Vagina (tissue), 2 donors: ENCODE results near the gene THRAP3. TPM values are rescaled to one million over a fixed set of nuclear protein-coding genes. Genes with fewer than 3 reads are reported as not detected.

Source experiments
- DNase-seq, 2 donors: peaks; one replicate each; pipeline ENCODE4 v3.0.0-alpha.2; 2017; ENCODE audit errors: extremely low spot score in 2 of 2
- H3K27ac ChIP-seq: fragments of 200-600 bp; sonication (generic); one replicate; pipeline ENCODE4 v1.5.1; 2019
- H3K27me3 ChIP-seq: fragments of 200-600 bp; sonication (generic); one replicate; pipeline ENCODE4 v1.5.1; 2019
- H3K36me3 ChIP-seq, 2 donors: fragments of 200-600 bp; sonication (generic); one replicate each; pipeline ENCODE4 v1.5.1; 2017 to 2019
- H3K4me1 ChIP-seq: fragments of 200-600 bp; sonication (generic); one replicate; pipeline ENCODE4 v1.5.1; 2019
- H3K4me3 ChIP-seq, 2 donors: fragments of 200-600 bp; sonication (generic); 1 replicate in 1 of 2; 2 replicates in 1 of 2; pipeline ENCODE4 v1.5.1; 2016 to 2019
- H3K9me3 ChIP-seq: fragments of 200-600 bp; sonication (generic); one replicate; pipeline ENCODE4 v1.5.1; 2019
- POLR2A ChIP-seq, 2 donors: fragments of 450-650 bp; IDR thresholded peaks; one replicate each; pipeline ENCODE4 v1.6.1; 2017; ENCODE audit warnings: antibody characterized with exemption in 2 of 2, mild to moderate bottlenecking in 2 of 2, moderate library complexity in 2 of 2
- POLR2AphosphoS5 ChIP-seq, 2 donors: sonication (generic); formaldehyde crosslinking; IDR thresholded peaks; one replicate each; pipeline ENCODE4 v1.9.0; 2017; ENCODE audit warnings: antibody characterized with exemption in 2 of 2, mild to moderate bottlenecking in 2 of 2, low read depth in 1 of 2; ENCODE audit not compliant: insufficient read depth in 1 of 2
- intact Hi-C: fragments of 100-400 bp; cut with DNase I; formaldehyde crosslinking; loops from one replicate; pipeline ENCODE4 v1.15.1; 2023
- total RNA-seq: library from RNA; depleted of rRNA; stranded (reverse); fragments of >200 nt; gene quantifications from one replicate; pipeline ENCODE4 v1.2.3, GENCODE V29; 2016
- TF ChIP-seq, protein P1 (sequence below), 3 experiments: fragments of 450-650 bp in 2 of 3; fragments of 200-600 bp in 1 of 3; sonication (generic) in 1 of 3; IDR thresholded peaks; one replicate each; pipeline ENCODE4 v1.5.1; 2017 to 2019; ENCODE audit warnings: antibody characterized with exemption in 3 of 3, mild to moderate bottlenecking in 2 of 3, moderate library complexity in 2 of 3

THRAP3 gene
- total RNA-seq, 1 donor from 2014 or later, result 57.7 TPM

DNA sequence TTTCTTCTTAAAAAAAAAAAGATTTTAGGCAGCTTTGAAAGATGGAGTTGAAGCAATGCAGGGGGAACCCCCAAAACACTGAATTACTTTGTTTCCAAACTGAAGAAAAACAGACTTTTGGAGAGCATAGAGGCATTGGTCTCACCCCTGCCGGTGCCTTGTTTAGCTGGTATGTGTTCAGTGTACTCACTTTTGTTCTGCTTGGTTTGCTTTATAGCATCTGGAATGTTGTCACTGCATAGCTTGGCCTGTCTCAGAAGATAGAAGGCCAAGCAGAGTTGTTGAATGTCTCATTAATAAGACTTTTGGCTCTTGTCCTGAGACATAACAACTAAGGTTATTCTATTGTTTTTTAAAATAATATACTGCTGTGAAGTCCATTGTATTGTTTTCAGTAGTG lies 6.9 kb downstream of the THRAP3 start:
- no peak overlapping the region for H3K27ac ChIP-seq
- H3K4me3 ChIP-seq, result no peak overlapping the region
- no peak for DNase-seq
- H3K9me3 ChIP-seq, result no peaks in the 10 kb centered on the region
- TF ChIP-seq POLR2A (IDR thresholded peaks at IDR 0.05) (no peak), POLR2AphosphoS5 (IDR thresholded peaks at IDR 0.05; ENCODE audit: insufficient read depth in 1 of 2, low read depth in 1 of 2) (no peak)
- TF ChIP-seq, protein P1, sequence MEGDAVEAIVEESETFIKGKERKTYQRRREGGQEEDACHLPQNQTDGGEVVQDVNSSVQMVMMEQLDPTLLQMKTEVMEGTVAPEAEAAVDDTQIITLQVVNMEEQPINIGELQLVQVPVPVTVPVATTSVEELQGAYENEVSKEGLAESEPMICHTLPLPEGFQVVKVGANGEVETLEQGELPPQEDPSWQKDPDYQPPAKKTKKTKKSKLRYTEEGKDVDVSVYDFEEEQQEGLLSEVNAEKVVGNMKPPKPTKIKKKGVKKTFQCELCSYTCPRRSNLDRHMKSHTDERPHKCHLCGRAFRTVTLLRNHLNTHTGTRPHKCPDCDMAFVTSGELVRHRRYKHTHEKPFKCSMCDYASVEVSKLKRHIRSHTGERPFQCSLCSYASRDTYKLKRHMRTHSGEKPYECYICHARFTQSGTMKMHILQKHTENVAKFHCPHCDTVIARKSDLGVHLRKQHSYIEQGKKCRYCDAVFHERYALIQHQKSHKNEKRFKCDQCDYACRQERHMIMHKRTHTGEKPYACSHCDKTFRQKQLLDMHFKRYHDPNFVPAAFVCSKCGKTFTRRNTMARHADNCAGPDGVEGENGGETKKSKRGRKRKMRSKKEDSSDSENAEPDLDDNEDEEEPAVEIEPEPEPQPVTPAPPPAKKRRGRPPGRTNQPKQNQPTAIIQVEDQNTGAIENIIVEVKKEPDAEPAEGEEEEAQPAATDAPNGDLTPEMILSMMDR (IDR thresholded peaks at IDR 0.05), result no peak
- peaks cover 82% of the 10 kb centered on the region for H3K4me1 ChIP-seq
- peaks cover 0 to 26% of the 10 kb centered on the region in 2 donors for H3K36me3 ChIP-seq
- no peaks in the 10 kb centered on the region for H3K27me3 ChIP-seq
- intact Hi-C loops, result loop anchor here (2.0 kb wide), 1 partner anchor 52 kb away; no protein-coding TSS in a partner anchor

- Histone ChIP-seq H3K27ac (no peak overlapping the region), H3K36me3 (peaks cover 0 to 26% of the 10 kb centered on the region in 2 donors)
- intact Hi-C loops, result no loop called here
Measured at GRCh38 chr1:36232212-36233095, 8.2 kb downstream of the THRAP3 start.

DNA sequence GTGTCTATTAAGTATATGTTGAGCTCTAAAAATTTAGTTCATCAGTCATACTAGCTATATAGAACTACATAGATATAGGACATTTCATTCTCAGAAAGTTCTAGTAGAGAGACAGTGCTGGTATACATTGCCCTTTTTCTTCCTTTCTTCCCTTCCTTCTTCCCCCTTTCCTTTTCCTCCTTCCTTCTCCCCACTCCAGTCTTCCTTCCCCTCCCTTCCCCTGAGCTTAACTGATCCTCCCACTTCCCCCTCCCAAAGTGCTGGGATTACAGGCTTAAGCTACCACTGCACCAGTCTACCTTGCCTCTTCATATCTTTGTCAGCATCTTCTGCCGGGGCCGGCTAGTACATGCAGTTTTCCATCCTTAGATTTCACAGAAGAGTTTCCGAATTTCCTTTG lies 12.1 kb downstream of the THRAP3 start:
- H3K9me3 ChIP-seq, result no peaks in the 10 kb centered on the region
- no peak overlapping the region for H3K4me3 ChIP-seq
- H3K27me3 ChIP-seq, result no peaks in the 10 kb centered on the region
- H3K36me3 ChIP-seq, result peaks cover 0 to 4% of the 10 kb centered on the region in 2 donors
- TF ChIP-seq, protein P1 (IDR thresholded peaks at IDR 0.05), result no peak
- no peak for TF ChIP-seq POLR2AphosphoS5 (IDR thresholded peaks at IDR 0.05; ENCODE audit: insufficient read depth in 1 of 2, low read depth in 1 of 2)
- no peak for TF ChIP-seq POLR2A (IDR thresholded peaks at IDR 0.05)
- no peak for DNase-seq
- no peak overlapping the region for H3K27ac ChIP-seq
- intact Hi-C loops, result no loop called here
- peaks cover 78% of the 10 kb centered on the region for H3K4me1 ChIP-seq

More at GRCh38 chr1:36232212-36233095, 8.2 kb downstream of the THRAP3 start:
- Histone ChIP-seq H3K4me1 (peaks cover 82% of the 10 kb centered on the region), H3K4me3 (no peak overlapping the region), H3K27me3 (no peaks in the 10 kb centered on the region), H3K9me3 (no peaks in the 10 kb centered on the region)
- TF ChIP-seq POLR2AphosphoS5 (IDR thresholded peaks at IDR 0.05; ENCODE audit: insufficient read depth in 1 of 2, low read depth in 1 of 2), result no peak
- TF ChIP-seq, protein P1 (IDR thresholded peaks at IDR 0.05), result no peak
- TF ChIP-seq POLR2A (IDR thresholded peaks at IDR 0.05), result no peak
- DNase-seq, result no peak

GRCh38 chr1:36238433-36238832 lies 14.2 kb downstream of the THRAP3 start:
- no peaks in the 10 kb centered on the region for H3K27me3 ChIP-seq
- no peak overlapping the region for H3K27ac ChIP-seq
- peaks cover 0 to 12% of the 10 kb centered on the region in 2 donors for H3K36me3 ChIP-seq
- intact Hi-C loops, result no loop called here
- H3K4me3 ChIP-seq, result no peak overlapping the region
- H3K9me3 ChIP-seq, result no peaks in the 10 kb centered on the region
- no peak for TF ChIP-seq POLR2A (IDR thresholded peaks at IDR 0.05)
- TF ChIP-seq POLR2AphosphoS5 (IDR thresholded peaks at IDR 0.05; ENCODE audit: insufficient read depth in 1 of 2, low read depth in 1 of 2), result no peak
- TF ChIP-seq, protein P1 (IDR thresholded peaks at IDR 0.05), result no peak
- H3K4me1 ChIP-seq, result peaks cover 61% of the 10 kb centered on the region
- no peak for DNase-seq
